ENCODE measurements around the gene FRMPD4.

Gene FRMPD4

GRCh38 chrX:12463052-12463451 lies 324.8 kb downstream of the FRMPD4 start:
- no peak for TF ChIP-seq CTCF (IDR thresholded peaks at IDR 0.05; ENCODE audit: low read depth, low read length)
- H3K4me3 ChIP-seq (ENCODE audit: low read depth, low read length) = no peak overlapping the region

GRCh38 chrX:12463873-12464272 lies 325.6 kb downstream of the FRMPD4 start:
- no peak for TF ChIP-seq CTCF (IDR thresholded peaks at IDR 0.05; ENCODE audit: low read depth, low read length)

GRCh38 chrX:12467321-12467720 lies 329.0 kb downstream of the FRMPD4 start:
- H3K4me3 ChIP-seq (ENCODE audit: low read depth, low read length) = no peak overlapping the region
- TF ChIP-seq CTCF (IDR thresholded peaks at IDR 0.05; ENCODE audit: low read depth, low read length) = no peak

More at GRCh38 chrX:12463873-12464272, 325.6 kb downstream of the FRMPD4 start:
- H3K4me3 ChIP-seq (ENCODE audit: low read depth, low read length) = no peak overlapping the region

GRCh38 chrX:12469296-12469695 lies 331.0 kb downstream of the FRMPD4 start:
- TF ChIP-seq CTCF (IDR thresholded peaks at IDR 0.05; ENCODE audit: low read depth, low read length) = no peak
- no peak overlapping the region for H3K4me3 ChIP-seq (ENCODE audit: low read depth, low read length)

GRCh38 chrX:12471061-12471460 lies 332.8 kb downstream of the FRMPD4 start:
- TF ChIP-seq CTCF (IDR thresholded peaks at IDR 0.05; ENCODE audit: low read depth, low read length) = no peak
- no peak overlapping the region for H3K4me3 ChIP-seq (ENCODE audit: low read depth, low read length)

GRCh38 chrX:12480956-12481355 lies 342.7 kb downstream of the FRMPD4 start:
- TF ChIP-seq CTCF (IDR thresholded peaks at IDR 0.05; ENCODE audit: low read depth, low read length) = no peak
- H3K4me3 ChIP-seq (ENCODE audit: low read depth, low read length) = no peak overlapping the region

- no peak overlapping the region for H3K4me3 ChIP-seq (ENCODE audit: low read depth, low read length)
- TF ChIP-seq CTCF (IDR thresholded peaks at IDR 0.05; ENCODE audit: low read depth, low read length) = no peak
Measured at GRCh38 chrX:12488220-12488619, 349.9 kb downstream of the FRMPD4 start.

Measured in WI38 (cell line).